ENCODE measurements around the gene SMOC1. TPM values are rescaled to one million over a fixed set of nuclear protein-coding genes. Genes with fewer than 3 reads are reported as not detected.

The SMOC1 gene
- polyA plus RNA-seq, 3 donors: not detected

DNA sequence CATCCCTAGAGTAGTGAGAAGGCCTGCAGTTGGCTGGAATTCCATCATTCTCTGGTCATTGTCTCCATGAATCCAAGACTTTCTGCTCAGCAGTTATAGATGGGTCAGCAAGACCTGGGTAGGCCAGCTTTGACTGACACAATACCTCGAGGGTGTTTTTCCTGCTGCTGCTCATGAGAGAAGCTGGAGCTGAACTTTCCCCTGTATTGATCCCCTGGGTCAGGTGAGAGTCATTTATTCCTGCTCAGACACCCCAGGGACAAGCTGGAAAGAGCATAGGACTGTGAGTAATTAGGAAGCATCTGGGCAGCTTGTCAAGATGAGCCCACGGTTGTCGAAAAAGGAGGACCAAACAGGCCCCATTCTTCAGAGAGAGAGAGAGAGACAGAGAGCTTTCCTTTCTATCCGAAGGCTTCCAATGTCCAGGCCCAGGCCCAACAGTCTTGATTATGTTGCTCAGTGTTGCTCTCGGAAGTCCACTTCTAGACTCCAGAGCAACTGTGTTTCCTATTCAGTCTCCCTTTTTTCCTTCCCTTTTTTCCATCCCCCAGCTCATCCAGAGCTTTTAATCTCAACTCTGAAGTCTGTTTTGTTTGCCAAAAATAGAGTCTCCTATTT, 178.4 kb downstream of the SMOC1 start:
- TF ChIP-seq, protein P1, sequence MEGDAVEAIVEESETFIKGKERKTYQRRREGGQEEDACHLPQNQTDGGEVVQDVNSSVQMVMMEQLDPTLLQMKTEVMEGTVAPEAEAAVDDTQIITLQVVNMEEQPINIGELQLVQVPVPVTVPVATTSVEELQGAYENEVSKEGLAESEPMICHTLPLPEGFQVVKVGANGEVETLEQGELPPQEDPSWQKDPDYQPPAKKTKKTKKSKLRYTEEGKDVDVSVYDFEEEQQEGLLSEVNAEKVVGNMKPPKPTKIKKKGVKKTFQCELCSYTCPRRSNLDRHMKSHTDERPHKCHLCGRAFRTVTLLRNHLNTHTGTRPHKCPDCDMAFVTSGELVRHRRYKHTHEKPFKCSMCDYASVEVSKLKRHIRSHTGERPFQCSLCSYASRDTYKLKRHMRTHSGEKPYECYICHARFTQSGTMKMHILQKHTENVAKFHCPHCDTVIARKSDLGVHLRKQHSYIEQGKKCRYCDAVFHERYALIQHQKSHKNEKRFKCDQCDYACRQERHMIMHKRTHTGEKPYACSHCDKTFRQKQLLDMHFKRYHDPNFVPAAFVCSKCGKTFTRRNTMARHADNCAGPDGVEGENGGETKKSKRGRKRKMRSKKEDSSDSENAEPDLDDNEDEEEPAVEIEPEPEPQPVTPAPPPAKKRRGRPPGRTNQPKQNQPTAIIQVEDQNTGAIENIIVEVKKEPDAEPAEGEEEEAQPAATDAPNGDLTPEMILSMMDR (IDR thresholded peaks at IDR 0.05): no peak
- Histone ChIP-seq H3K9ac (ENCODE audit: insufficient read depth, low read length, poor library complexity, severe bottlenecking) (no peak overlapping the region), H3K27me3 (ENCODE audit: control insufficient read depth in 2 of 2, insufficient read depth in 2 of 2, low read length in 2 of 2) (no peaks in the 10 kb centered on the region), H3K36me3 (replicated peaks in 1 of 2; ENCODE audit: control insufficient read depth in 1 of 2, insufficient read depth in 2 of 2, low read length in 2 of 2) (no peaks in the 10 kb centered on the region), H3K27ac (ENCODE audit: low read depth in 1 of 2, low read length in 2 of 2) (no peak overlapping the region), H4K20me1 (ENCODE audit: insufficient read depth, low read length) (no peaks in the 10 kb centered on the region), H3K4me2 (replicated peaks; ENCODE audit: extremely low read depth, low read length, poor library complexity, severe bottlenecking) (no peak overlapping the region), H3K4me1 (ENCODE audit: control insufficient read depth in 1 of 2, insufficient read depth in 2 of 2, low read length in 2 of 2) (no peaks in the 10 kb centered on the region), H3K79me2 (ENCODE audit: insufficient read depth, low read length) (no peaks in the 10 kb centered on the region), H3K9me3 (replicated peaks in 1 of 2; ENCODE audit: control insufficient read depth in 1 of 2, insufficient read depth in 1 of 2, low read length in 2 of 2) (no peaks in the 10 kb centered on the region), H3K4me3 (replicated peaks in 1 of 3; ENCODE audit: low read depth in 2 of 3, low read length in 3 of 3) (no peak overlapping the region), H2AFZ (ENCODE audit: insufficient read depth, low read depth, low read length, poor library complexity, severe bottlenecking) (no peak overlapping the region)
- H3K9me3 Mint-ChIP-seq: no peaks in the 10 kb centered on the region
- WGBS (ENCODE audit: insufficient coverage): 84% methylated on average over 5 of the region's 5 CpGs
- H3K27me3 Mint-ChIP-seq (ENCODE audit: low read depth in 3 of 3): peaks cover 2 to 5% (median 4%) of the 10 kb centered on the region in 3 donors
- no peak for DNase-seq
- H3K27ac Mint-ChIP-seq: peak overlapping the region in 1 of 7 donors; percentile 22
- intact Hi-C loops (cut with micrococcal nuclease): no loop called here
- H3K4me1 Mint-ChIP-seq: no peaks in the 10 kb centered on the region
- H3K4me3 Mint-ChIP-seq: no peak overlapping the region
- H3K36me3 Mint-ChIP-seq: no peaks in the 10 kb centered on the region

DNA sequence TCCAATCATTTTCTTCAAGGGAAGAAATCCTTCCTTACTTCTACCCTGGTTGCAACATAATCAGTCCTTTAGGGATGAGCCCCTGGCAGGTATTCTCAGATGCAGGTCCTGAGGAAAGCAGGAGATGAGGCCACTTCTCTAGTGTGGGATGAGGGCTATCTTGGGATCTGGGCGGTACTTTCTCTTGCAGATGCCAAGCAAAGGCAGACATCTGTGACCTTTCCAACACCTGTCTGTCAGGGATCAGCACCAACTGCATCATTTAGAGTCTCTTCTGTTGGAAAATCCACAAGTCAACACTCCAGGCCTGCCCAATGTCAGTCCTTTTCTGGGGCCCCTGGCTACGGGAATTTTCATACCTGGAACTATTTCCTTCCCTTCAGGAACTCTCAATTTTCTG, 180.3 kb downstream of the SMOC1 start:
- H3K9ac ChIP-seq (ENCODE audit: insufficient read depth, low read length, poor library complexity, severe bottlenecking): no peak overlapping the region
- H3K79me2 ChIP-seq (ENCODE audit: insufficient read depth, low read length): no peaks in the 10 kb centered on the region
- H3K4me1 Mint-ChIP-seq: no peaks in the 10 kb centered on the region
- intact Hi-C loops (cut with micrococcal nuclease): no loop called here
- no peak overlapping the region for H3K4me2 ChIP-seq (replicated peaks; ENCODE audit: extremely low read depth, low read length, poor library complexity, severe bottlenecking)
- H2AFZ ChIP-seq (ENCODE audit: insufficient read depth, low read depth, low read length, poor library complexity, severe bottlenecking): no peak overlapping the region
- H3K4me1 ChIP-seq (ENCODE audit: control insufficient read depth in 1 of 2, insufficient read depth in 2 of 2, low read length in 2 of 2): no peaks in the 10 kb centered on the region
- no peaks in the 10 kb centered on the region for H4K20me1 ChIP-seq (ENCODE audit: insufficient read depth, low read length)
- no CpG with 5 or more reads among the region's 2 CpGs for WGBS (ENCODE audit: insufficient coverage)
- no peaks in the 10 kb centered on the region for H3K36me3 ChIP-seq (replicated peaks in 1 of 2; ENCODE audit: control insufficient read depth in 1 of 2, insufficient read depth in 2 of 2, low read length in 2 of 2)
- peaks cover 4 to 7% (median 5%) of the 10 kb centered on the region in 3 donors for H3K27me3 Mint-ChIP-seq (ENCODE audit: low read depth in 3 of 3)
- H3K27me3 ChIP-seq (ENCODE audit: control insufficient read depth in 2 of 2, insufficient read depth in 2 of 2, low read length in 2 of 2): no peaks in the 10 kb centered on the region
- no peak overlapping the region for H3K4me3 Mint-ChIP-seq
- H3K4me3 ChIP-seq (replicated peaks in 1 of 3; ENCODE audit: low read depth in 2 of 3, low read length in 3 of 3): no peak overlapping the region
- no peak for DNase-seq
- no peak overlapping the region for H3K27ac Mint-ChIP-seq
- TF ChIP-seq, protein P1 (IDR thresholded peaks at IDR 0.05): no peak
- no peaks in the 10 kb centered on the region for H3K36me3 Mint-ChIP-seq
- no peaks in the 10 kb centered on the region for H3K9me3 ChIP-seq (replicated peaks in 1 of 2; ENCODE audit: control insufficient read depth in 1 of 2, insufficient read depth in 1 of 2, low read length in 2 of 2)
- H3K9me3 Mint-ChIP-seq: no peaks in the 10 kb centered on the region
- no peak overlapping the region for H3K27ac ChIP-seq (ENCODE audit: low read depth in 1 of 2, low read length in 2 of 2)
